H9 (cell line): ENCODE data around the gene TRIO. TPM values are rescaled to one million over a fixed set of nuclear protein-coding genes. Genes with fewer than 3 reads are reported as not detected.

ENCODE experiments used
- DNase-seq: peaks from one replicate; pipeline ENCODE4 v3.0.0-alpha.2; 2017
- H2AFZ ChIP-seq: one replicate; pipeline ENCODE4 v1.6.1; 2013; ENCODE audit warnings: mild to moderate bottlenecking, low read length, control low read depth, moderate library complexity
- H2AK5ac ChIP-seq: 2 replicates; pipeline ENCODE4 v1.6.1; 2013; ENCODE audit warnings: low read length, control low read depth, mixed read lengths; ENCODE audit not compliant: insufficient read length
- H2BK120ac ChIP-seq: one replicate; pipeline ENCODE4 v1.6.1; 2013; ENCODE audit warnings: low read depth, mild to moderate bottlenecking, low read length, control low read depth, inconsistent platforms; ENCODE audit not compliant: poor library complexity, severe bottlenecking
- H2BK12ac ChIP-seq: 2 replicates; pipeline ENCODE4 v1.6.1; 2013; ENCODE audit warnings: low read length, control low read depth, mixed read lengths, low read depth; ENCODE audit not compliant: insufficient read length
- H2BK15ac ChIP-seq: 2 replicates; pipeline ENCODE4 v1.6.1; 2013; ENCODE audit warnings: low read depth, low read length, control low read depth
- H2BK20ac ChIP-seq: one replicate; pipeline ENCODE4 v1.6.1; 2013; ENCODE audit warnings: low read depth, mild to moderate bottlenecking, low read length, control low read depth, inconsistent platforms; ENCODE audit not compliant: poor library complexity, severe bottlenecking
- H2BK5ac ChIP-seq: 2 replicates; pipeline ENCODE4 v1.6.1; 2013; ENCODE audit warnings: low read length, control low read depth, mixed read lengths; ENCODE audit not compliant: insufficient read length
- H3K14ac ChIP-seq: 2 replicates; pipeline ENCODE4 v1.6.1; 2013; ENCODE audit warnings: low read length, control low read depth; ENCODE audit not compliant: insufficient read depth
- H3K18ac ChIP-seq: 2 replicates; pipeline ENCODE4 v1.6.1; 2013; ENCODE audit warnings: low read depth, mild to moderate bottlenecking, mixed read lengths, low read length, control low read depth; ENCODE audit not compliant: insufficient read length
- H3K23ac ChIP-seq: 2 replicates; pipeline ENCODE4 v1.6.1; 2013; ENCODE audit warnings: low read length, control low read depth, mixed read lengths, low read depth; ENCODE audit not compliant: insufficient read length
- H3K23me2 ChIP-seq: 2 replicates; pipeline ENCODE4 v1.6.1; 2013; ENCODE audit warnings: low read depth, mild to moderate bottlenecking, mixed read lengths, low read length, control low read depth; ENCODE audit not compliant: insufficient read length, poor library complexity, severe bottlenecking
- H3K27ac ChIP-seq: 2 replicates; pipeline ENCODE4 v1.5.1; 2013; ENCODE audit warnings: low read length, control low read depth, mixed read lengths, low read depth; ENCODE audit not compliant: insufficient read length
- H3K27me3 ChIP-seq: 2 replicates; pipeline ENCODE4 v1.6.1; 2013; ENCODE audit warnings: low read length, control low read depth, inconsistent platforms; ENCODE audit not compliant: insufficient read depth
- H3K4ac ChIP-seq: 2 replicates; pipeline ENCODE4 v1.6.1; 2013; ENCODE audit warnings: low read depth, mild to moderate bottlenecking, control low read depth, inconsistent platforms, low read length, moderate library complexity
- H3K4me1 ChIP-seq: 2 replicates; pipeline ENCODE4 v1.6.1; 2013; ENCODE audit warnings: low read length, control low read depth, inconsistent platforms; ENCODE audit not compliant: insufficient read depth
- H3K4me2 ChIP-seq: 2 replicates; pipeline ENCODE4 v1.6.1; 2013; ENCODE audit warnings: low read length, control low read depth, mixed read lengths; ENCODE audit not compliant: insufficient read length, insufficient read depth
- H3K56ac ChIP-seq: 2 replicates; pipeline ENCODE4 v1.6.1; 2013; ENCODE audit warnings: low read depth, mild to moderate bottlenecking, mixed read lengths, low read length, control low read depth; ENCODE audit not compliant: insufficient read length
- H3K79me1 ChIP-seq: 2 replicates; pipeline ENCODE4 v1.6.1; 2013; ENCODE audit warnings: low read depth, mild to moderate bottlenecking, moderate library complexity, low read length, control low read depth, inconsistent platforms; ENCODE audit not compliant: insufficient read depth, poor library complexity, severe bottlenecking
- H3K79me2 ChIP-seq: 2 replicates; pipeline ENCODE4 v1.6.1; 2013; ENCODE audit warnings: low read length, control low read depth, inconsistent platforms; ENCODE audit not compliant: insufficient read depth
- H3K9ac ChIP-seq: 2 replicates; pipeline ENCODE4 v1.6.1; 2013; ENCODE audit warnings: low read length, control low read depth, mixed read lengths; ENCODE audit not compliant: insufficient read length; ENCODE audit errors: extremely low read depth
- H3K9me3 ChIP-seq: one replicate; pipeline ENCODE4 v1.6.1; 2013; ENCODE audit warnings: low read depth, low read length, inconsistent platforms; ENCODE audit not compliant: control insufficient read depth
- H3T11ph ChIP-seq: one replicate; pipeline ENCODE4 v1.6.1; 2013; ENCODE audit warnings: mild to moderate bottlenecking, low read length, control low read depth, inconsistent platforms
- H4K20me1 ChIP-seq: one replicate; pipeline ENCODE4 v1.6.1; 2013; ENCODE audit not compliant: control insufficient read depth, insufficient read length, insufficient read depth
- H4K5ac ChIP-seq: 2 replicates; pipeline ENCODE4 v1.6.1; 2013; ENCODE audit warnings: low read depth, mild to moderate bottlenecking, mixed read lengths, low read length, control low read depth; ENCODE audit not compliant: insufficient read length
- H4K8ac ChIP-seq: replicated peaks from 2 replicates; pipeline ENCODE4 v1.6.1; 2013; ENCODE audit warnings: low read length, control low read depth, mixed read lengths, low read depth; ENCODE audit not compliant: insufficient read length
- H4K91ac ChIP-seq: 2 replicates; pipeline ENCODE4 v1.6.1; 2013; ENCODE audit warnings: low read depth, mild to moderate bottlenecking, moderate library complexity, mixed read lengths, low read length, control low read depth; ENCODE audit not compliant: insufficient read length
- H3K27ac Mint-ChIP-seq, 3 experiments: 2 replicates in 2 of 3; 3 replicates in 1 of 3; pipeline ENCODE4 v1.8.0; 2020 to 2021; ENCODE audit warnings: mixed read lengths in 3 of 3, mild to moderate bottlenecking in 1 of 3, moderate library complexity in 1 of 3
- H3K27me3 Mint-ChIP-seq: 2 replicates; pipeline ENCODE4 v1.8.0; 2021; ENCODE audit warnings: low read depth, mild to moderate bottlenecking, moderate library complexity, mixed read lengths
- H3K36me3 Mint-ChIP-seq, 3 experiments: 2 replicates in 2 of 3; 3 replicates in 1 of 3; pipeline ENCODE4 v1.8.0; 2020 to 2021; ENCODE audit warnings: low read depth in 3 of 3, mixed read lengths in 3 of 3; ENCODE audit not compliant: insufficient read depth in 1 of 3
- H3K4me1 Mint-ChIP-seq, 2 experiments: 2 replicates each; pipeline ENCODE4 v1.8.0; 2020; ENCODE audit warnings: mixed read lengths in 2 of 2
- H3K4me3 Mint-ChIP-seq, 2 experiments: 2 replicates in 1 of 2; 3 replicates in 1 of 2; pipeline ENCODE4 v1.8.0; 2020 to 2021; ENCODE audit warnings: mild to moderate bottlenecking in 2 of 2, mixed read lengths in 2 of 2, moderate library complexity in 1 of 2
- H3K9me3 Mint-ChIP-seq, 2 experiments: 2 replicates in 1 of 2; 3 replicates in 1 of 2; pipeline ENCODE4 v1.8.0; 2020; ENCODE audit warnings: mild to moderate bottlenecking in 2 of 2, mixed read lengths in 2 of 2, moderate library complexity in 1 of 2
- WGBS: extraction: QIAGEN DNeasy Blood & Tissue Kit; methylation state at CpG from one replicate; pipeline ENCODE4 v1.1.7; 2013; ENCODE audit warnings: missing lambda C conversion rate, low lambda C conversion rate, mixed read lengths; ENCODE audit not compliant: insufficient read length; ENCODE audit errors: extremely low coverage; 5-methylcytosine and 5-hydroxymethylcytosine counted together
- total RNA-seq: library from RNA; stranded (reverse); gene quantifications from 2 replicates; pipeline ENCODE4 v1.2.1, GENCODE V29; 2021
- TF ChIP-seq, protein P1 (sequence below): fragments of 200-600 bp; sonication (generic); conservative IDR thresholded peaks from 3 replicates; pipeline ENCODE4 v1.8.0; 2021; ENCODE audit warnings: antibody characterized with exemption, mild to moderate bottlenecking

The TRIO gene
- total RNA-seq, 1 experiment from 2014 or later, result 87.8 TPM

DNA sequence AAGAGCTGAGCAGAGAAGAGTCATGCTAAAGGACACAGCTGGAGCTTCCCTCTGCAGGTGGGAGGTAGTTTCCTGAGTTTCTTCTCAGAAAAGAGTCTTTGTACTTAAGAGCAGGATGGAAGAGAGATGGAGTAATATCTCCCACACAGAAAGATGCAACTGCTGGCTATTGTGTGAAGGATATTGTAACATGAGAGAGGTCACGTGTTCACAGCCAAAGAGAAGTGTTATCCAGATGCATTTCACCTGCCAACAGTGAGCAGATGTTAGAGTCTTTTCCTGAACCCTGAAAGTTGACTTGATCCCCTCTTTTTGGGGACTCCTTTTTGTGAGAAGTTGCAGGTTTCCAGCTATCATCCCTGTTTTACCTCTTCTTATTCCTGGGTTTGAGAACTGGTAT is 14.0 kb upstream of the TRIO start:
- no peaks in the 10 kb centered on the region for H3K4me1 ChIP-seq
- H2BK5ac ChIP-seq, result no peak overlapping the region
- no peak overlapping the region for H4K8ac ChIP-seq
- Mint-ChIP-seq H3K9me3 (0 out of 5 replicates have a peak, but pooled peaks cover 0 to 2% of the 10 kb centered on the region in 2 experiments), H3K36me3 (no peaks in the 10 kb centered on the region), H3K27me3 (peaks cover 9% of the 10 kb centered on the region), H3K4me3 (no peak overlapping the region), H3K4me1 (no peaks in the 10 kb centered on the region; a peak in 1 of 4 replicates), H3K27ac (no peak overlapping the region)
- no peak for DNase-seq
- no peak overlapping the region for H3K14ac ChIP-seq
- H4K91ac ChIP-seq, result no peak overlapping the region
- no peaks in the 10 kb centered on the region for H4K20me1 ChIP-seq
- H3K18ac ChIP-seq, result no peak overlapping the region
- no peak overlapping the region for H3K56ac ChIP-seq
- H2BK15ac ChIP-seq, result no peak overlapping the region
- H2BK12ac ChIP-seq, result no peak overlapping the region
- H3K9ac ChIP-seq, result no peak overlapping the region
- H2BK120ac ChIP-seq, result no peak overlapping the region
- H3K79me2 ChIP-seq, result no peaks in the 10 kb centered on the region
- no peak overlapping the region for H2AK5ac ChIP-seq
- no peak overlapping the region for H3K23ac ChIP-seq
- TF ChIP-seq, protein P1, sequence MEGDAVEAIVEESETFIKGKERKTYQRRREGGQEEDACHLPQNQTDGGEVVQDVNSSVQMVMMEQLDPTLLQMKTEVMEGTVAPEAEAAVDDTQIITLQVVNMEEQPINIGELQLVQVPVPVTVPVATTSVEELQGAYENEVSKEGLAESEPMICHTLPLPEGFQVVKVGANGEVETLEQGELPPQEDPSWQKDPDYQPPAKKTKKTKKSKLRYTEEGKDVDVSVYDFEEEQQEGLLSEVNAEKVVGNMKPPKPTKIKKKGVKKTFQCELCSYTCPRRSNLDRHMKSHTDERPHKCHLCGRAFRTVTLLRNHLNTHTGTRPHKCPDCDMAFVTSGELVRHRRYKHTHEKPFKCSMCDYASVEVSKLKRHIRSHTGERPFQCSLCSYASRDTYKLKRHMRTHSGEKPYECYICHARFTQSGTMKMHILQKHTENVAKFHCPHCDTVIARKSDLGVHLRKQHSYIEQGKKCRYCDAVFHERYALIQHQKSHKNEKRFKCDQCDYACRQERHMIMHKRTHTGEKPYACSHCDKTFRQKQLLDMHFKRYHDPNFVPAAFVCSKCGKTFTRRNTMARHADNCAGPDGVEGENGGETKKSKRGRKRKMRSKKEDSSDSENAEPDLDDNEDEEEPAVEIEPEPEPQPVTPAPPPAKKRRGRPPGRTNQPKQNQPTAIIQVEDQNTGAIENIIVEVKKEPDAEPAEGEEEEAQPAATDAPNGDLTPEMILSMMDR, result no peak
- no peak overlapping the region for H3K4ac ChIP-seq
- H3K27ac ChIP-seq, result no peak overlapping the region
- WGBS, result no CpG with 5 or more reads among the region's 1 CpG
- no peak overlapping the region for H2AFZ ChIP-seq
- no peak overlapping the region for H3K4me2 ChIP-seq
- H3K27me3 ChIP-seq, result no peaks in the 10 kb centered on the region; the same call in 1 of the 2 replicates
- no peak overlapping the region for H3T11ph ChIP-seq
- no peak overlapping the region for H2BK20ac ChIP-seq
- no peaks in the 10 kb centered on the region for H3K9me3 ChIP-seq
- H3K79me1 ChIP-seq, result no peaks in the 10 kb centered on the region
- no peak overlapping the region for H4K5ac ChIP-seq
- H3K23me2 ChIP-seq, result no peaks in the 10 kb centered on the region
